Measurements from ENCODE around the gene TCAF1.

GRCh38 chr7:143877098-143877497, 24.9 kb downstream of the TCAF1 start:
- TF ChIP-seq CTCF (IDR thresholded peaks at IDR 0.05) (no peak), EP300 (IDR thresholded peaks at IDR 0.05) (no peak), POLR2A (IDR thresholded peaks at IDR 0.05) (no peak)
